ENCODE measurements around the gene GRIN3A. TPM values are rescaled to one million over a fixed set of nuclear protein-coding genes. Genes with fewer than 3 reads are reported as not detected.

Gene GRIN3A
- total and polyA plus RNA-seq, 11 donors: 0.06 to 1.4 (median 0.21) TPM

DNA sequence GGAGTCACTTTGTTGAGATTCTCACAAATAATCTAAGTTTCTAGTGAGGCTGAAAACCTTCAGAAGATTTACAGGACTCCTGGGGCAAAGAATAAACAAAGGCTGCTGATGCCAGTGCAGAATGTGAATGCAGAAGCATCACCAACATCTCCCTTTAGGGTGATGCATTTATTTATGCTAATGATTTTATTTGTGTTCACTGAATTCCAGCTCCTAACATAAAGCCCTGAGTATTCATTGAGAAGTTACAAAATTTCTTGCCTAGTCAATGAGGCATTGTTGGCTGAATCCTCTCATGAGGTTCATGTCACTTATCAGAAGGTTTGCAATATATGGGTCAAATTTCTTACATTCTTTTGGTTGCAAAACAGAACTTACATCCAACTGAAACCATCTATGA lies 70.0 kb downstream of the GRIN3A start:
- intact Hi-C loops (cut with DNase I): no loop called here
- ATAC-seq (no peak), DNase-seq (no peak)
- Histone ChIP-seq H3K4me1 (peaks cover 0 to 6% (median 0%) of the 10 kb centered on the region in 12 donors), H3K27ac (no peak overlapping the region), H3K36me3 (no peaks in the 10 kb centered on the region), H3K4me3 (no peak overlapping the region), H3K9me3 (no peaks in the 10 kb centered on the region), H3K27me3 (no peaks in the 10 kb centered on the region)
- no peak for TF ChIP-seq POLR2A (IDR thresholded peaks at IDR 0.05)
- TF ChIP-seq, protein P1, sequence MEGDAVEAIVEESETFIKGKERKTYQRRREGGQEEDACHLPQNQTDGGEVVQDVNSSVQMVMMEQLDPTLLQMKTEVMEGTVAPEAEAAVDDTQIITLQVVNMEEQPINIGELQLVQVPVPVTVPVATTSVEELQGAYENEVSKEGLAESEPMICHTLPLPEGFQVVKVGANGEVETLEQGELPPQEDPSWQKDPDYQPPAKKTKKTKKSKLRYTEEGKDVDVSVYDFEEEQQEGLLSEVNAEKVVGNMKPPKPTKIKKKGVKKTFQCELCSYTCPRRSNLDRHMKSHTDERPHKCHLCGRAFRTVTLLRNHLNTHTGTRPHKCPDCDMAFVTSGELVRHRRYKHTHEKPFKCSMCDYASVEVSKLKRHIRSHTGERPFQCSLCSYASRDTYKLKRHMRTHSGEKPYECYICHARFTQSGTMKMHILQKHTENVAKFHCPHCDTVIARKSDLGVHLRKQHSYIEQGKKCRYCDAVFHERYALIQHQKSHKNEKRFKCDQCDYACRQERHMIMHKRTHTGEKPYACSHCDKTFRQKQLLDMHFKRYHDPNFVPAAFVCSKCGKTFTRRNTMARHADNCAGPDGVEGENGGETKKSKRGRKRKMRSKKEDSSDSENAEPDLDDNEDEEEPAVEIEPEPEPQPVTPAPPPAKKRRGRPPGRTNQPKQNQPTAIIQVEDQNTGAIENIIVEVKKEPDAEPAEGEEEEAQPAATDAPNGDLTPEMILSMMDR (IDR thresholded peaks at IDR 0.05): no peak

DNA sequence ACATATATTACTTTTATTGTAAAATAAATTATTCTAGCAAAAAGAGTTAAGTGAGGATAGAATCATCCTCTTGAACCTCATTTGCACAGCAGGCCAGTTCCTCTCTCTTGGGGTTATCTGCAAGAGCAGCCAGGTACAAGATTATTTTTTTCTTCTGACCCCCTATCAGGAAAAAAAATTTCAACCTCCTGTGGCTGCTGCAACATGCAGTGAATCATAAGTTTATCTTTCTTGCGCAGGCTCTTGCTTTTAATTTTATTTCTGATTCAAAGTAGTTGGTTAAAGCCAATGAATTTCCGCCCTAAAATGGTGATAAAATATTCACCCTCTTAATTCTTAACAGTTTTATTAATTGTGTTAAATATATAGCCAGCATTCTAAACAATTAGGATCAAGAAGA lies 74.0 kb downstream of the GRIN3A start:
- 47 to 81% (median 70%) methylated on average over 2 of the region's 2 CpGs for whole genome bisulfite sequencing, 4 donors
- Histone ChIP-seq H3K27me3 (no peaks in the 10 kb centered on the region), H3K4me1 (no peaks in the 10 kb centered on the region), H3K4me3 (no peak overlapping the region), H3K27ac (no peak overlapping the region), H3K36me3 (no peaks in the 10 kb centered on the region), H3K9me3 (no peaks in the 10 kb centered on the region)
- TF ChIP-seq, protein P1 (IDR thresholded peaks at IDR 0.05): no peak
- no peak for DNase-seq
- intact Hi-C loops (cut with DNase I): no loop called here
- ATAC-seq: no peak

DNA sequence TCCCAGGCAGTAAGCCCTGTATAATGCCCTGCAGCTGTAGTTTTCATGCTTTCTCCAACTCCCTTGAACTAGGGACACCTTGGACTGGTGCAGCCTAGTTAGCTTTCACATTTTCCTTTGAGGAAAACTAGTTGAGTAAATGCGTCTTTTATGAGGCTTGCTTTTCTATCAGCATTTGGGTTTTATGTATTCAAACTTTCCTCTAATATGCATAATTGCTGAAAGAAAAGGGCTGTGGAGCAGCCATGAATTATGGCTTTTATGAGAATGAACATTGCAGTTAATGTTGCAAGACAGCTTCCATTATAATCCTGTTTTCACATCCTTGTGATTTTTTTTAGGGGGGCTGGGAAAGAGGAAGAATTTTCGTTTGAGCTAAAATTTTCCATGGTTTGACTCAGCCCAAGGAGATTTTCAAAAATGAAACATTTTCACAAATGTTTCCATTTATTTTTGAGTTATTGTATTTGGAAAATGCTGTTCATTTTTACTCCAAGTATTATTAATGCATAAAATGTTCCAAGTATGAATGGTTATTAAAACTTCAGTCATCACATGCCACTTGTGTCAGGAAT lies 85.8 kb downstream of the GRIN3A start:
- Histone ChIP-seq H3K36me3 (no peaks in the 10 kb centered on the region), H3K27me3 (no peaks in the 10 kb centered on the region), H3K27ac (no peak overlapping the region), H3K4me1 (no peaks in the 10 kb centered on the region), H3K4me3 (no peak overlapping the region), H3K9me3 (no peaks in the 10 kb centered on the region)
- intact Hi-C loops (cut with DNase I): no loop called here
- no peak for ATAC-seq
- no peak for TF ChIP-seq POLR2A (IDR thresholded peaks at IDR 0.05)
- TF ChIP-seq, protein P1 (IDR thresholded peaks at IDR 0.05): no peak
- 53 to 64% (median 62%) methylated on average over 2 of the region's 2 CpGs for WGBS, 4 donors
- DNase-seq: no peak

DNA sequence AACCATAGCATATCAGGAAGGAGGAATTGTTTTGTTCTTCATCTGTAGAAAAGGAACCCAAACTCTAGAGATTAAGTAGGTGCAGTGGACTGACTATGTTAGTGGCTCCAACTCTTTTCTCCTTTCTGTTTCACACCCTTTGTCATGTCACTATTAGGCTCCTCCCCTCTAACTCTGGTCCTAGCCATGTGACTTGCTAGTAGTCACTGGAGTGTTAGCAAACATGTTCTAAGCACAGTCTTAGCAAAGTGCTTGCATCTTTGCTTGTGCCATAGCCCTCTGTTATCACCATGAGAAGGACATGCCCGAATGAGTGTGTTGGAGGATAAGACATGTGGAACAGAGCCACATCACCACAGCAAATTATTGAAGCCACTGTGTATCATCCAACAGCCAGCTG lies 88.3 kb downstream of the GRIN3A start:
- H3K9me3 ChIP-seq: peaks cover 0 to 3% (median 0%) of the 10 kb centered on the region in 12 donors
- TF ChIP-seq, protein P1 (IDR thresholded peaks at IDR 0.05): no peak
- TF ChIP-seq POLR2A (IDR thresholded peaks at IDR 0.05): no peak
- no peak overlapping the region for H3K4me3 ChIP-seq
- H3K36me3 ChIP-seq: no peaks in the 10 kb centered on the region
- WGBS, 4 donors: 14 to 54% (median 45%) methylated on average over 1 of the region's 1 CpG
- H3K27me3 ChIP-seq: no peaks in the 10 kb centered on the region
- DNase-seq (no peak), ATAC-seq (no peak)
- H3K27ac ChIP-seq: no peak overlapping the region
- intact Hi-C loops (cut with DNase I): no loop called here
- H3K4me1 ChIP-seq: no peaks in the 10 kb centered on the region

Measured in heart left ventricle (tissue), 16 donors.